ENCODE data around the gene DHH. TPM values are rescaled to one million over a fixed set of nuclear protein-coding genes. Genes with fewer than 3 reads are reported as not detected.
"Not testable (repeated sequence)": the region's sequence is repeated elsewhere in the genome, so short reads cannot be mapped to it uniquely, and the experiment has no call there.

Gene DHH
- polyA plus RNA-seq, 3 donors: 0.34 to 0.50 (median 0.35) TPM

DNA sequence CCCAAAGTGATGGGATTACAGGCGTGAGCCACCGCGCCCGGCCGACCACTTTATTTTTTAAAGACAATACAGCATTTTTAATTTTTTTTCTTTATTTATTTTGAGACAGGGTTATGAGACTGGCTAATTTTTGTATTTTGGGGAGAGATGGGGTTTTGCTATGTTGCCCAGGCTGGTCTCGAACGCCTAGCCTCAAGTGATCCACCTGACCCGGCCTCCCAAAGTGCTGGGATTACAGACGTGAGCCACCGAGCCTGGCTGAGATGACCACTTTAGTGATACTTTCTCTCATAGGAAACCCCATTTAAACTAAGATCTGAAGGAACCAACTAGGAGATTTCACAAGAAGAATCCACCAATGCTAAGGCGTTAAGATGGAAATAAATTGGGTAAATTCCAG, 23.6 kb downstream of the DHH start:
- DNase-seq: no peak

- peak; percentile 96 for DNase-seq
Measured at GRCh38 chr12:49069507-49070346, 24.9 kb downstream of the DHH start, which contains the start of gene RHEBL1. RHEBL1 (minus strand) TSS chr12:49069979; CDS start chr12:49069785, 194 bp downstream.

DNA sequence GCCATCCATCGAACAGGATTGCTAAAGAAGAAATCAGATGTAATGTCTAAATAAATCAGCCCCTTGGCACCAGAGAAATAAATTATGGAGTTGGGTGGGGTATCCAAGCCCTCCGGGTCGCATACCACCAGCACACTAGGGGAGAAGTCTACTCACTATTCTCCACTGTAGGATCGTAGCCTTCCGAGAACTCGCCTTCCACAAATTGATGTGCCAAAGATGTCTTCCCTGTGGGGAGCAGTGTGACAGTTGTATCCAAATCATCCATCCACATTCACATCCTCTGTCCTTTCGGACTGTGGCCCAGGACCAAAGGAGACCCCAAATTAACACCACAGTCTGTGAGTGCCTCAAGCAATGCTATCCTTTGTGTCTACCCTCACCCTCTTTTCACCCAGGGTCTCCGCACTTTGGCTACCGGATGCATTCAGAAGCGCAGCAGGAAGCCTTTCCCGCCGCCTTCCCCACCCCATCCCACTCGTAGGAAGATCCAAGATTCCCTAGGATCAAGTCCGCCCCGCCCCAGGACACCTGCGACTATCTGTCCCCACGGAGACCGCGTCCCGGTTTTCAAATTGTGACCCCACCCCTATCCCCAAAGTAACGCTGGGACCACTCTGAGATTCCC, 25.6 kb downstream of the DHH start:
- DNase-seq: no peak

DNA sequence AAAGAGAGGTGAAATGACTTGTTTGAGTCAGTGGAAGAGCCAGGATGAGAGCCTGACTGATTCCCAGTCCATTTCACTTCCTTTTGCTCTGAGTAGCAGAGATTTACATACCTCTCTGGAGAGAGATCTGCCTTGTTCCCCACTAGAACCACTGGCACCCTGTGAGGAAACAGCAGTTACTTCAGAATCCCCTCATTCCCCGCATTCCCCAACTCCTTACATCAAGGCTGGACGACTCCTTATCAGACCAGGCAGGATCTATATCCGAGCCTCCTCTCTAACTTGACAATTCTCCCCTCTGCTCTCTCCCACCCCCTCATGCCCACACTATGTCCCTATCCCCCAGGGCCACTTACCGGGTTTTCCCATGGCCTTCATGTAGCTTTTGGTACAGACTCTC, 28.5 kb downstream of the DHH start:
- DNase-seq: no peak

- no peak for DNase-seq
Measured at GRCh38 chr12:49064767-49065152, 29.8 kb downstream of the DHH start.

DNA sequence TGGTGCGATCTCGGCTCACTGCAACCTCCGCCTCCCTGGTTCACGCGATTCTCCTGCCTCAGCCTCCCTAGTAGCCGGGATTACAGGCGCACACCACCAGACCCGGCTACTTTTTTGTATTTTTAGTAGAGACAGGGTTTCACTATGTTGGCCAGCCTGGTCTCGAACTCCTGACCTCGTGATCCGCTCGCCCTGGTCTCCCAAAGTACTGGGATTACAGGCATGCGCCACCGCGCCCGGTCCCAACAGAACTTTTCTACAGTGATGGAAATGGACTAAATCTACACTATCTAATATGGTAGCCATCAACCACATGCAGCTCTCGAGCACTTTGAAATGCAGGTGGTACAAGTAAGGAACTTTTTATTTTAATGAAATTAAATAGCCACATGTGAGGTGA, 32.7 kb downstream of the DHH start:
- not testable (repeated sequence) for DNase-seq

DNA sequence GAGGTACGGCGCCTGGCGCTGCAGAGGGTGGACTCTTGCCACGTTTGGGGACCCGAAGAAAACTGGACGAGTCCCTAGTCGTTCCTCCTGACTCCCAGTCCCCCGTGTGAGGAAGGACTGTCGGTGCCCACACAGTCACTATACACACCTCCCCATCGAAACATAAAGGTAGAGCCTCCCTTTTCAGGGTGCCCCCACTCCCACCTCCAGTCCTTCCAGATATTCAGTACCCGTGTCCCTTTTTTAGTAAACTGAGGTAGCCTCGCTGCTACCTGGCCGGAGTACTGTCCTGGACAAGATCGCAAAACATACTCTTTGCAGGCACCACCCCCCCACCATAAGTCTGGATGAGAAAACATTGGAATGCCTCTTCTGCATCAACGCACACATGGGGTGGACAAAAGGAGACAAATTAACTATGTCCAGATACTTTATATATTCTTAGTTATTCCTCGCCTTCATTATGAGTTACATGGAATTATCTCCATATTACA, 33.4 kb downstream of the DHH start:
- no peak for DNase-seq

GRCh38 chr12:49060237-49061156, 34.1 kb downstream of the DHH start, which contains the start of gene KMT2D:
KMT2D (minus strand) TSS chr12:49060794; CDS start chr12:49055324, 5,470 bp downstream.
- DNase-seq: peak; percentile 96

DNA sequence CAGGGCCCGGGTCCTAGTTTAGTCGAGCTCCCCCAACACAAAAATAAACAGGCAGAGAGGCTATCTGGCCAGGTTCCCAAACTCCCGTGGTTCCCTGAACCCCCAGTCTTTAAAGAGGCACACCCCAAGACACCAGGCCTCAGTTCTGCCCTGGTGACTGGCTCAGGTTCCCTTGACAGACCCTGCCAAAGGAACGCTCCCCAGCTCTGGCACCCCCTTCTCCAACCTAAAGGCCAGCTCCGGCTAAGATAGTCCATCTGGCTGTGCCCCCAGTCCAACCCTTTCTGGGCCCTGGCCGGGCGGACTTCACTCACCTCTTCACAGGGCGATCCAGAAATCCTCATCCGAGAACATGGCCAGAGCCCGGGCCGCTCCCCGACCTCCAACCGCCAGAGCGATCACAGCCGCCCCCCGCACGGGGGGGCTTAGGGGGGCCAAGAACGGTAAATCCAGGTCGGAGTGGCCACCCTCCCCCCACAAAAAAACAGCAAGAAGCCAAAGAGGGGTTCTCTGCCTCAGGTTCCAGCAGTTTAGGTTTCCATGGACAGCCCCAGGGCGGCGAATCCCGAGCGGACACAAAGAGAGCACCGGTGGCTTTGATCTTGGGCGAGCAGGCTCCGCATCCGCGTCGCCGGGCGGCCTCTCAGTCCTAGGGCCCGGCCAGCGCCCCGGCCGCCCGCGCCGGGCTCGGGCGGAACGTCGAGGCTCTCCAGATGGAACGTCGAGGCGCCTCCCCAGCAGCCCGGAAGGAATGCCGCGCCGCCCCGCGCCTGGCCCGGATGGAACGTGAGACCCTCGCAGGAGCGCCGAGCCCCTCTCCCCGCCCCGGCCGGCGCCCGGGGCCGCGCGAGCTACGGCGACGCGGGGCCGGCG, 35.1 kb downstream of the DHH start:
- no peak for DNase-seq

- DNase-seq: no peak
Measured at GRCh38 chr12:49059045-49059298, 35.6 kb downstream of the DHH start.

DNA sequence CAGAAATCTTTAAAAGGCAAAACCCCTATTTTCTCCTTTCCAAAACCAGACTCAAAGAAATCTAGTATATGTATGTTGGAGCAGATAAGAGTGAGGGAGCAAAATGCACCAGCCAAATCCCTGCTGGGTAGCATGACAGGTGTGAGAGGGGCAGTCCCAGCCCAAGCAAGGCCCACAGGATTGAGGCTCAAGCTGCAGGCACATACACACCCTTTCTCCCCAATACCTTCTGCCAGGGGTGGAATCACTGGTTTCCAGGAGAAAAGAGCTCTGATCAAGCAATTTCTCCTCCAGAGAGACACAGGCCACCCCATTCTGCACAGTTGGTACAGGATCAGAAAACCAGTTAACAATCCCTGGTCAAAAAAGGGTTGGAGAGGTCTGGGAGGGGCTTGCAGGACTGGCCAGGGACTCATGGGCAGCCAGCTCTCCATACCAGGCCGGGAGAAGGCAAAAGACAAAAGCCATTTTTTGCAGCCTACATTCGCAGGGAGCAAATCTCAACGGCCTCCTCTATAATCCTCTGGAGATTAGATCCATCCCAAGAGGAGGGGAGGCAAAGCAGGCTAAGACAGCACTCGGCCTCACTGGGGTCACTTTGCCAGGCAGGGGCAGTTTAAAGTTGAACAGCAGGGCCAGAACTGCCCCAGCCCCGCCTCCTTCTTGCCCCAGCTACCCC, 36.1 kb downstream of the DHH start:
- no peak for DNase-seq

DNA sequence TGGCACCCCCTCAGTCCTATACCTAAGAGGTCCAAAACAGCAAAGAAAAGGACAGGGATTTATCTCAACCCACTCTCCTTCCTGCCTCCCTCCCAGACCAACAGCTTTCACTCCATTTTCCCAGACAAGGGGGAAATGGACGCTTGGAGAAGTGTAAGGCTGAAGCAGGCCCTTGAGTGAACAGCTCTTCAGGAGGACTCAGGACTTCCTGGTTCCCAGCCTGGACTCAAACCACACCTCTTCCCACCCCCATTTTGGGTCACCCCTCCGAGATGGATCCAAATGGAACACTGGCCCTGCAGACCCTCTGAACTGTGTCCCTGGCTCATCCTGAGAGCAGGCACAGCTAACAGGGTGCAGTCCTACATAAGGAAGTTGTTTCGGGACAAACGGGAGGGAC, 36.7 kb downstream of the DHH start:
- no peak for DNase-seq

- DNase-seq: peak; percentile 40
Measured at GRCh38 chr12:49055978-49056754, 38.4 kb downstream of the DHH start.

DNA sequence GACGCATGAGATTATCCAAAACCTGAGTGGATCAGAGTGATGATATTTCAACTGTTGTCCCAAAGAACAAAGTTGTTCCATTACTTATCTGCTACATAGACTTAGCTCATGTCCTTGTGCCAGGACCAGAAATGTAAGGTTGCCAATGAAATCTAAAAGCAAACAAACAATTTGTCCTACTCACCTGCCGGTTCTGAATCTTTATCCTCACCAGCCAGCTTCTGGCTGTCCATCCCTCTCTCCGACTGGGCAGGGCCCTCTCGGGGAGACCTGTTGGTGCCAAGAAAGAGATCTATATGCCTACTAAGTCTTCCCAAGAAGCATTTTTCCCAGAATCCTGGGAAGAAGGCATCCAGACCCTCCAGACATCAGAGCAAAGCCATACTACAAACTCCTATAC, 39.5 kb downstream of the DHH start:
- DNase-seq: no peak

GRCh38 chr12:49054524-49054923, 40.1 kb downstream of the DHH start:
- no peak for DNase-seq

DNA sequence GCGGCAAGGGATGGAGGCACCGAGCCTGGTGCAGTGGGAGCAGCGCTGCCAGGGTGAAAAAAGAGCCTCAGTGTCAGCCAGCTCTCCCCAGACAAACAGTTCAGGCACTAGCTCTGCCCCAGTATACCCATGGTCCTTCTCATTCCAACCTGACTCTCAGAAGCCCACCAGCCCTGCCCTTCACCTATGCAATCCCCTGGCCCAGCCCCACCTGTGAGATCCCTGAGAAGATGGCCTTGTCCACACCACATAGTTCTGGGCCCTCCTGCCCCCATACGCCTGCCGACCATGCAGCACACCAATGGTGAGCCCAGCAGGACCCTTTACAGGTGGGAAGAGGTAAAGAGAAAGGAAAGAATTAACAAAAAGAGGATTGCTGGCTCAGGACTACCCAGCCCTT, 40.5 kb downstream of the DHH start:
- DNase-seq: no peak

DNA sequence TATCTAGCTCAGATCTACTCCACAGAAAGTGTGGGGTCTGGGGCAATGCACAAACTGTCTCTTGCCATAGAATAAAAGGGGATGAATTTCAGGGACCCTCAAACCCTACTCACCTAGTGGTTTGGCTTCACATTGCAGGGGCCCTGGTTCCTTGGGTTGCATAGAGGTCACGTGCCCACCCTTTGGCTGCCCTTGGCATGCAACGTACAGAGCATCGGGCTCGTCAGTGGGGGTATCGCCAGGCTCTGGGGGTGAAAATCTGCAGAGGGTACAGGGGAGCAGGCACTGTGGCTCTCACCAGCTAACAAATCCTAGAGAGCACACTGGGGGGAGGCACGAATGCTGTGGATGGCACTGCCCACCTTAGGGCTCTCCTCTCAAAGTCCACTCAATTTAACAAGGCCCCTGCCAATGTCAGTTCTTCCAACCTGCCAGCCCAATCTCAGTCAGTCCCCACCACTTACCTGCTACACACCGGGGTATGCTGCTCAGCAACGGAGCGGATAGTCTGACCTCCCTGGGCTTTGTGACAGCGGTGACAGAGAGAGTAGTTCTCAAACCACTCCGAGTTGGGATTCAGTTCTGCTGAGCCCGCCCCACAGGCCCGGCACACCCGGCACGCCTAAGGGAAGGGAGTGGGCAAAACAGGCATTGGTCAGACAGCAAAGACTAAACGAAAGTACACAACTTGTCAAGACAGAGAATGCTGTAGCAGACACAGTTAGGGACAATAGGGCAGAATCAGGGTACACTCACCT, 42.0 kb downstream of the DHH start:
- no peak for DNase-seq

DNA sequence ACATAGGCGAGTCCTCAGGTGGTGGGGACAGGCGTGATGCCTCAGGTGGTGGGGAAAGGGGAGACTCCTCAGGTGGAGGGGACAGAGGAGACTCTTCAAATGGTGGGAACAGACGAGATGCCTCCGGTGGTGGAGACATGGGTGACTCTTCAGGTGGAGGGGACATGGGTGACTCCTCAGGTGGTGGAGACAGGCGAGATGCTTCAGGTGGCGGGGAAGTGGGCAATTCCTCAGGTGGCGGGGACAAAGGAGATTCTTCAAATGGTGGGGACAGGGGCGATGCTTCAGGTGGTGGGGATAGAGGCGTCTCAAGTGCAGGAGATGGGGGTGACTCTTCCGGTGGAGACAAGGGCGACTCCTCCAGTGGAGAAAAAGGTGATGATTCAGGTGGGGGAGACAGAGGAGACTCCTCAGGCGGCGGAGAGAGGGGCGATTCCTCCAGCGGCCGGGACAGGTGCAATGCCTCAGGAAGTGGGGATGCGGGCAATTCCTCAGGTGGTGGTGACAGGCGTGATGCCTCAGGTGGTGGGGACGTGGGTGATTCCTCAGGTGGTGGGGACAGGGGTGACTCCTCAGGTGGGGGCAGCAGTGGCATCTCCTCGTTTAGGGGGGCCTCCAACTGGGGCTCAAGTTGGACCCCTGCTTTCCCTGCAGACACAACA, 42.7 kb downstream of the DHH start:
- DNase-seq: no peak

- DNase-seq: no peak
Measured at GRCh38 chr12:49051373-49051764, 43.2 kb downstream of the DHH start.
